A673 (cell line): ENCODE data around the gene CKAP2L. TPM values are rescaled to one million over a fixed set of nuclear protein-coding genes. Genes with fewer than 3 reads are reported as not detected.
A peak's percentile ranks its signal among the peaks of the same experiment; 100 is the strongest.

ENCODE experiments used
- BruUV-seq: library from RNA; stranded (reverse); fragments of 400-500 nt; replicated peaks from 2 replicates; lab custom pipeline; 2021; lab: Mats Ljungman, UMichigan
- CTCF ChIA-PET: fragments of 300-600 bp; sonication (Branson Sonifier 250); formaldehyde crosslinking; loops from one replicate; lab custom pipeline; 2022; ENCODE audit warnings: antibody characterized with exemption; lab: Charles Lee
- POLR2A ChIA-PET: fragments of 300-600 bp; sonication (Branson Sonifier 250); formaldehyde crosslinking; loops from one replicate; lab custom pipeline; 2022; ENCODE audit warnings: antibody characterized with exemption; ENCODE audit not compliant: low non-redundant PET; lab: Charles Lee
- DNase-seq: peaks from one replicate; pipeline ENCODE4 v3.0.0-alpha.2; 2015; ENCODE audit warnings: low spot score
- H3K27ac ChIP-seq: fragments of 200-600 bp; sonication (generic); 2 replicates; pipeline ENCODE4 v1.5.1; 2016; ENCODE audit warnings: mixed run types, low read depth, mild to moderate bottlenecking, mixed read lengths, antibody characterized with exemption, low read length; ENCODE audit not compliant: poor library complexity, severe bottlenecking
- H3K27me3 ChIP-seq: fragments of 200-600 bp; sonication (generic); replicated peaks from 2 replicates; pipeline ENCODE4 v1.6.1; 2017; ENCODE audit warnings: mixed run types, low read depth, mild to moderate bottlenecking, mixed read lengths, antibody characterized with exemption, low read length; ENCODE audit not compliant: insufficient read depth, poor library complexity
- H3K36me3 ChIP-seq: fragments of 200-600 bp; sonication (generic); 2 replicates; pipeline ENCODE4 v1.6.1; 2016; ENCODE audit warnings: mixed run types, mild to moderate bottlenecking, mixed read lengths, antibody characterized with exemption, low read length; ENCODE audit not compliant: insufficient read depth, poor library complexity, severe bottlenecking
- H3K4me1 ChIP-seq: fragments of 200-600 bp; sonication (generic); 2 replicates; pipeline ENCODE4 v1.6.1; 2017; ENCODE audit warnings: mixed run types, mild to moderate bottlenecking, mixed read lengths, antibody characterized with exemption, low read length; ENCODE audit not compliant: insufficient read depth, poor library complexity, severe bottlenecking
- H3K4me3 ChIP-seq: fragments of 200-600 bp; sonication (generic); 2 replicates; pipeline ENCODE4 v1.5.1; 2016; ENCODE audit warnings: low read depth, mixed run types, mild to moderate bottlenecking, mixed read lengths, low read length; ENCODE audit not compliant: poor library complexity, severe bottlenecking
- H3K9me3 ChIP-seq: fragments of 200-600 bp; sonication (generic); 2 replicates; pipeline ENCODE4 v1.6.1; 2016; ENCODE audit warnings: mixed run types, low read depth, mild to moderate bottlenecking, mixed read lengths, antibody characterized with exemption, low read length; ENCODE audit not compliant: poor library complexity, severe bottlenecking
- CTCF ChIP-seq: fragments of 300-800, 200-600 bp; sonication (generic); conservative IDR thresholded peaks from 2 replicates; pipeline ENCODE4 v1.5.1; 2017; ENCODE audit warnings: low read depth, mild to moderate bottlenecking, antibody characterized with exemption, low read length, moderate library complexity, mixed read lengths
- EZH2 ChIP-seq: fragments of 200-600 bp; sonication (generic); IDR thresholded peaks from 2 replicates; pipeline ENCODE4 v1.6.1; 2017; ENCODE audit warnings: borderline replicate concordance, low read depth, mild to moderate bottlenecking, mixed read lengths, antibody characterized with exemption, low read length; ENCODE audit not compliant: poor library complexity, severe bottlenecking
- intact Hi-C: fragments of 100-400 bp; cut with micrococcal nuclease; formaldehyde crosslinking; loops from one replicate; pipeline ENCODE4 v1.10.0; 2022; ENCODE audit not compliant: unreplicated experiment
- total RNA-seq: library from RNA; stranded (reverse); gene quantifications from 2 replicates; pipeline ENCODE4 v1.2.3, GENCODE V29; 2021

CKAP2L gene
- total RNA-seq, 1 experiment from 2014 or later, result 49.6 TPM

- no peak for DNase-seq
- TF ChIP-seq EZH2 (no peak), CTCF (no peak)
- Histone ChIP-seq H3K4me1 (peaks cover 8% of the 10 kb centered on the region), H3K4me3 (no peak overlapping the region), H3K27me3 (no peaks in the 10 kb centered on the region), H3K9me3 (no peaks in the 10 kb centered on the region), H3K27ac (no peak overlapping the region), H3K36me3 (no peaks in the 10 kb centered on the region)
- no TSS peak for BruUV-seq
- CTCF ChIA-PET, result interaction anchor here (0.6 kb wide), 1 partner anchor 23 kb away, joined by 4 read pairs; no protein-coding TSS in a partner anchor
- POLR2A ChIA-PET, result no interaction called here
- intact Hi-C loops, result no loop called here
Observed at GRCh38 chr2:112767693-112768330, 3.4 kb upstream of the CKAP2L start.

GRCh38 chr2:112765251-112765650 lies 842 bp upstream of the CKAP2L start:
- H3K27me3 ChIP-seq, result no peaks in the 10 kb centered on the region
- CTCF ChIA-PET, result no interaction called here
- no peak for TF ChIP-seq EZH2
- no peak for TF ChIP-seq CTCF
- intact Hi-C loops, result loop anchor here (2.0 kb wide), 1 partner anchor 40 kb away; no protein-coding TSS in a partner anchor
- POLR2A ChIA-PET, result no interaction called here
- peaks cover 10% of the 10 kb centered on the region for H3K4me1 ChIP-seq
- H3K36me3 ChIP-seq, result peaks cover 16% of the 10 kb centered on the region
- peak overlapping the region; percentile 84 for H3K4me3 ChIP-seq
- no peak for DNase-seq
- no peaks in the 10 kb centered on the region for H3K9me3 ChIP-seq
- H3K27ac ChIP-seq, result no peak overlapping the region
- no TSS peak for BruUV-seq

DNA sequence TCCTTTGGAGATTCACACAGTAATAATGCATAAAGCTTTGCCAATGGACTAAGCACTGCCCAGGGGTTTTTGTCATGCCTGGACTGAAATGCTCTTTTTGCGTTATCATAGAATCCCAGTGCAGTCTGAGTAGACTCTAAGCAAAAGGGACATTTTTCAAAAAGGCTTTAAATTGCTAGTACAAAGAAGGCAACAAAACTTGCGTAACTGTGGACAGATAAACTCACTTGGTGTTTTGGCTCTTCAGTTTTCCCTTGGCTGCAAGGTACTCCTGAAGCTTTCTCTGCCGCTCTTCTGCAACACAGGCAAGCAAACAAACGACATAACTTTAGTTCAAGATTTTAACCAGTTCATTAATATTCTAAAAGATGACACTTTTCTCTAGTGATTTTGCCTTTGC lies 2.1 kb downstream of the CKAP2L start:
- no peak overlapping the region for H3K27ac ChIP-seq
- intact Hi-C loops, result no loop called here
- POLR2A ChIA-PET, result no interaction called here

More for the DNA sequence above, 2.1 kb downstream of the CKAP2L start:
- BruUV-seq, result TSS peak; percentile 2
- Histone ChIP-seq H3K4me1 (peaks cover 10% of the 10 kb centered on the region), H3K4me3 (peak overlapping the region; percentile 84), H3K36me3 (peaks cover 46% of the 10 kb centered on the region), H3K9me3 (no peaks in the 10 kb centered on the region), H3K27me3 (no peaks in the 10 kb centered on the region)
- no peak for DNase-seq
- TF ChIP-seq CTCF, result no peak
- no peak for TF ChIP-seq EZH2
- CTCF ChIA-PET, result interaction anchor here (0.6 kb wide), 1 partner anchor 123 kb away, joined by 3 read pairs; no protein-coding TSS in a partner anchor
